ENCODE measurements around the gene MYRF. TPM values are rescaled to one million over a fixed set of nuclear protein-coding genes. Genes with fewer than 3 reads are reported as not detected.

The MYRF gene
- total RNA-seq, 1 donor from 2014 or later = 0.26 TPM

GRCh38 chr11:61775606-61776554 lies 23.4 kb downstream of the MYRF start:
- DNase-seq (ENCODE audit: low read depth in 2 of 2) = no peak

DNA sequence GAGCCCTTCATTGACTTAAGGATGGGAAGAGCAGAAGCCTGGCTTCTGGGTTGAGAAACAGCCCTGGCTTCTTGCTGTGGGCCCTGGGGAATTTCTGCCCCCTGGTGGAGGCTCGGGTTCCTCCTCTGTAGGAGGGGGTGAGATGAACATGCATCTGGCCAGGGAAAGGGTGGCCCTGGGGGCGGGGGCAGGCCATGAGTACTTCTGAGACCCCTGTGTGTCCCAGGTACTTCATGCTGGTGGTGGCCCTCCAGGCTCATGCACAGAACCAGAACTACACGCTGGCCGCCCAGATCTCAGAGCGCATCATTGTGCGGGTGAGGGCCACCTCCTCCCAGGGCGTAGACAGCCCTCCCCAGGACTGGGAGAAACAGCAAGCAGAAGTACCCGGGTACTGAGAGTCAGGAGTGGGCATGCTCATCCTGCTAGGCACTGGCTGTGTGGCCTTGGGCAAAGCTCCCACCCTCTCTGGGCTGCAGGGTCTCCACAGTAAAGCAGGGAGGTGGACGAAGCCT lies 24.2 kb downstream of the MYRF start:
- DNase-seq (ENCODE audit: low read depth in 2 of 2) = peak in 1 of 2 donors; percentile 55

- DNase-seq (ENCODE audit: low read depth in 2 of 2) = peak in 1 of 2 donors; percentile 38
Measured at GRCh38 chr11:61777234-61778090, 25.0 kb downstream of the MYRF start.

DNA sequence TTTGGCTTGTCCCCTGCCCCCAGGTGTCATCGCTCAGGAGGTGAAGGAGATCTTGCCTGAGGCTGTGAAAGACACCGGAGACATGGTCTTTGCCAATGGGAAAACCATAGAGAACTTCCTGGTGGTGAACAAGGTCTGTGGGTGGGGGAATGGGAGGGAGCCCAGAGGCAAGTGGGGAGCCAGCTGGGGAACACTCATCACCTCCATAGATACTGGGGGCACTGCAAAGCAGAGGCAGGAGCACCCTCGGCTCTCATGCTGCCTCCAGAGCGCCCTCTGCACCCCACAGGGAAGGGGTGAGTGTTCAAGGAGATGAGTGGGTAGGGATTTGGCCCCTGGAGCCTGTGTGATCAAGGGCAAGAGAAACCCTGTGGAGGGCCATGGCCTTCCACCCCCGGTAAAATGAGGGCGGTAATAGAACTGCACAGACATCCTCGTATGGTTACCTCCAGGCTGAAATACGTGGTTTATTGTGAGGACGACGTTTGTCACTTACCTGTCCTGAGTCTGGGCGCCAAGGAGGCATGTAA lies 26.0 kb downstream of the MYRF start:
- no peak for DNase-seq (ENCODE audit: low read depth in 2 of 2)

DNA sequence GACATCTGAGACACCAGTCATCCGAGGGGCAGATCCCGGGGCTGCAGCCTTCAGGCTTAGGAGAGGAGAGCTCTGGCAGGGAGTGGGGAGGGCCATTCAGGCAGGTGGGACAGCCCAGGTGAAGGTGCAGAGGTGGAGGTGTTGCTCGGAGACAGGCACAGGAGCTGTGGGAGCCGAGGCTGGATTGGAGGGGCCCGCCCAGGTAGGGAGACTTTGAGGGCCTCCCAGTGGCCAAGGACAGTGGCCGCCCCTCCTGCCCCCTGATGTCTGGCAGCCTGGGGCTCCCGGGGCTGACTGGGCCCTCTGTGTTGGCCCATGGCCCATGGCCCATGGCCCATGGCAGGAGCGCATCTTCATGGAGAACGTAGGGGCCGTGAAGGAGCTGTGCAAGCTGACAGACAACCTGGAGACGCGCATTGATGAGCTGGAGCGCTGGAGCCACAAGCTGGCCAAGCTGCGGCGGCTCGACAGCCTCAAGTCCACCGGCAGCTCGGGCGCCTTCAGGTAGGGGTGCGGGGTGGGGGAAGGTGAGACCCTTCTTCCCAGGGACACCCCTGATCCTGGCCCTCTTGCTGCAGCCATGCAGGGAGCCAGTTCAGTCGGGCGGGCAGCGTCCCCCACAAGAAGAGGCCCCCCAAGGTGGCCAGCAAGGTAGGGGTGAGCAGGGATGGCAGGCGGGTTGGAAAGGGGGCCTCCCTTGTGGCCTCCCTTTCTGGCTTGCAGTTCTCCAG lies 26.6 kb downstream of the MYRF start:
- DNase-seq (ENCODE audit: low read depth in 2 of 2) = no peak

GRCh38 chr11:61779666-61780525 lies 27.5 kb downstream of the MYRF start:
- DNase-seq (ENCODE audit: low read depth in 2 of 2) = no peak

GRCh38 chr11:61780581-61781162 lies 28.2 kb downstream of the MYRF start:
- DNase-seq (ENCODE audit: low read depth in 2 of 2) = no peak

DNA sequence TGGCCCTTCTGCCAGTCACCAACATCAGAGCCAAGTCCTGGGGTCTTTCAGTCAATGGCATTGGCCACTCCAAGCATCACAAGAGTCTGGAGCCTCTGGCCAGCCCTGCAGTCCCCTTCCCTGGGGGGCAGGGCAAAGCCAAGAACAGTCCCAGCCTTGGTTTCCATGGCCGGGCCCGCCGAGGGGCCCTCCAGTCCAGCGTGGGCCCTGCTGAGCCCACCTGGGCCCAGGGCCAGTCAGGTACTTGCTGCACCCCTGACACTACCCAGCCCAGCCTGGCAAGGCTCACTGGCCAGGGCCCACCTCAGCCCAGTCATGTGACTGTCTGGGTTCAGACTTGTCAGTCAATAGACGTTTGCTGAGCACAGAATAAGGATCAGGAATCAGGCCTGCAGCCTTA lies 29.1 kb downstream of the MYRF start:
- DNase-seq (ENCODE audit: low read depth in 2 of 2) = no peak

GRCh38 chr11:61782299-61782698 lies 29.9 kb downstream of the MYRF start:
- DNase-seq (ENCODE audit: low read depth in 2 of 2) = no peak

GRCh38 chr11:61782841-61783240 lies 30.4 kb downstream of the MYRF start:
- no peak for DNase-seq (ENCODE audit: low read depth in 2 of 2)

GRCh38 chr11:61783717-61784505 lies 31.5 kb downstream of the MYRF start:
- DNase-seq (ENCODE audit: low read depth in 2 of 2) = no peak

DNA sequence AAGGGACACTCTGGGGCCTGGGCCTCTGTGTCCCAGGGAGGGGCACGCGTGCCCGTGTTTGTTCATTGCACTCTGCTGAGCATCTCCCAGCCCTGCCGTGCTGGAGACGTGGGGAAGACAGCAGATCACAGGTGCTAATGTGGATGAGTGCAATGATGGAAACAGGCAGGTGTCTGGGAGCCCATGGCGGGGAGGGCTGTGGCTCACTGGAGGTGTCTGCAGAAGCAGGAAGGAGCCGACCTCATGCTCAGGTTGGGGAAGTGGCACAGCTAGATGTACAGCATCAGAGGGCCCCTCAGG lies 32.0 kb downstream of the MYRF start:
- DNase-seq (ENCODE audit: low read depth in 2 of 2) = no peak

DNA sequence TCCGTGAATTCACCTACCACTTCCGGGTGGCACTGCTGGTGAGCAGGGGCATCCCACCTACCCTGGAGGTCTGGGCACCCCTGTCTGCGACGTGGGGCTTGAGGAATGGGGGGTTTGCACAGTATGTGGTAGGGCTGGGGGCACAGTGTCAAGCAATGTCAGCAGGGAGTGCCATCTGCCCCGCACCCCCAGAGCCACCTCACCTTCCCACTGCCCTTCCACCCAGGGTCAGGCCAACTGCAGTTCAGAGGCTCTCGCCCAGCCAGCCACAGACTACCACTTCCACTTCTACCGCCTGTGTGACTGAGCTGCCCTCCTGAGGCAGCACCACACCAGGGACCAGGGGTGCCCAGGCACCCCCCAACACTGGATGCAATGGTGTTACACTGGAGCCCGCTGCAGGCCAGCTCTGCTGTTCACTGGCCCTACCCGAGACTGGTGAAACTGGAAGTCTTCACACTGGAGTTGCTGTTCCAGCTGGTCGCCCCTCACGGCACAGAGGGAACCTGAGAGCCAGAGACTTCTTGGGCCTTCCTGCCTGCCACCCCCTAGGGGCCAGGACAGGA lies 33.5 kb downstream of the MYRF start:
- DNase-seq (ENCODE audit: low read depth in 2 of 2) = no peak

DNA sequence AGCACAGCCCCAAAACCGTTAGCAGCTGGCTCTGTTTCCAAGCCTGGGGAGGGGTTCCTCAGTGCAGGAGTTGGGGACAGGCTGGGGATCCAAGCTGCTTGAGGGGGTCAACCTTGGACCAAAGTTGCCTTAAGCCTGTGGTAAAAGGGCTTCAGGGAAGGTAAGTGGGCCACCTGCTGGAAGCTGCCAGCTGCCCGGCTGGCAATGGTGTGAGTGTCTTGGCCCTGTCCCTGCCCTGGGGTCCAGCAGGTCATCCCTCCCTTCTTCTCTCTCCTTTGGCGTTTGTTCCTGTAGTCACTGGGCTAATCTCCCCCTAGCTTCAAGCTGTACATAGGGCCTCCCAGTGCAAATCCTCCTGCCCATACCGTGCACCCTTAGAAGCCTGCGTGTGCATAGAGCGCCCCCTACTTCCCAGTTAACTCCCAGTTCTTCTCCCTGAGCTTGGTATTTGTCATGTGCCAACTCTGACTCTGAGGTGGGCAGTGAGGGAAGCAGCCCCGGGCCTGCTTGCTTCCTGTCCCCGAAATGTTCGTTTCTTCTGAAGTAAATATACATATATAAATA lies 35.6 kb downstream of the MYRF start:
- DNase-seq (ENCODE audit: low read depth in 2 of 2) = peak; percentile 34 to 64

DNA sequence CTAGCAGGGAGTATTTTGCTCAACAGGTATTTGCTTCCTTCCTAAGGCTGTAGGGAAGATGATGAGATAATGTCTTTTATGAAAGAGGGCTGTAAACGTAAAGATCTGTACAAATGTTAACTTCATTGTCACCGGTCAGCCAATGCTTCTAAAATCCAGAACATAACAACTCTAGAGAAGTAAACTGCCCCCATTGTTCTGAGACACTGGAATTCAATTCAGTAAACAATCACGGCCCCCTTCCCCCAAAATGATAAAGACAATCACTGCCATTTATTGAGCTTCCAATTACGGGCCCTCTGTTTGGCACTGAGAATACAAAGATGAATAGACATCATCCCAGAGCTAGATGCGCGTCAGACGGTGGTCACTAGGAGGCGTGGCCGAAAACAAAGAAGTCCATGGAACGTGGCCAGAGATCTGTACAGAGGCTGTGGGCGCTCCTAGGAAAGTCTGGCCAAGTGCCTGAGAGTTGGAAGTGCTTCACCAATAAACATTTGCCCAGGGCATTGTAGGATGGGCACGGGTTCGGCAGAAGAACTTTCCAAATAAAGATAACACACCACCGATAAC lies 39.4 kb downstream of the MYRF start:
- peak; percentile 88 to 94 for DNase-seq (ENCODE audit: low read depth in 2 of 2)

DNA sequence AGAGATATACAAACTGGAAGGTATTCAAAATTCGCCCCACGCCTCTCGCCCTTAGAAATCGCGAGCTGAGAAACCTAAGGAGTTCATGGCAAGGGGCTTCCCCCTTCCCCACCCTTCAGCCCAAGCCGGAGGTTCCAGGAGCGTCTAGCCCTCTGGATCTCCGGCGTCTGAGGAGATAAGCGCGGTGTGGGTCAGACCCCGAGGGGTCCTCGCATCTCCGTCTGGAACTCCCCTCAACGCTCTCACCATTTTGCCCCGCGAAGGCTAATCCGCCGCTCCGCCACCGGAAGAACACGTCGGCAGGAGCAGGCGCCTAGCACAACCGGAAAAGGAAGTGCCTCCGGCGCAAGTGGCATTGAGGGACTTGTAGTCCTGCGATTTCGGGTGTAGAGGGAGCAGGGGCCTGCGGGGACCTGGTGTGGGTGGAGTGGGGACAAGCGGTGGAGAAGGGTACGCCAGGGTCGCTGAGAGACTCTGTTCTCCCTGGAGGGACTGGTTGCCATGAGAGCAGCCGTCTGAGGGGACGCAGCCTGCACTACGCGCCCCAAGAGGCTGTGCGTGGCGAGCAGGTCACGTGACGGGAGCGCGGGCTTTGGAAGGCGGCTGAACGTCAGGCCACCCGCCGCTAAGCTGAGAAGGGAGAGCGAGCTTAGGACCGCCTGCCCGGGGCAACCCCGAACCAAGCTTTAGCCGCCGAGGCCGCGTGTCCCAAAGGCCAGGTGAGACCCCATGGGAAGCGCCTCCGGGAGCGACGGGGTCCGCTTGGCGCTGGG lies 40.1 kb downstream of the MYRF start, which contains the start of the genes FEN1 and TMEM258:
Gene FEN1, plus strand, starts transcription at position 602 of the 773 bp plus-strand sequence. CDS start 2,451 bp downstream, outside the sequence.
Gene TMEM258, minus strand, starts transcription at position 290 of the 773 bp plus-strand sequence. Its CDS starts 41 bp downstream, at position 249.
- peak; percentile 87 to 94 for DNase-seq (ENCODE audit: low read depth in 2 of 2)
